Measurements from ENCODE around the gene LRRK1. TPM values are rescaled to one million over a fixed set of nuclear protein-coding genes. Genes with fewer than 3 reads are reported as not detected.

Gene LRRK1
- total and polyA plus RNA-seq, 2 donors (not counting 1 experiment from before 2014, with no cell fraction given) = 19.8 to 53.0 TPM

DNA sequence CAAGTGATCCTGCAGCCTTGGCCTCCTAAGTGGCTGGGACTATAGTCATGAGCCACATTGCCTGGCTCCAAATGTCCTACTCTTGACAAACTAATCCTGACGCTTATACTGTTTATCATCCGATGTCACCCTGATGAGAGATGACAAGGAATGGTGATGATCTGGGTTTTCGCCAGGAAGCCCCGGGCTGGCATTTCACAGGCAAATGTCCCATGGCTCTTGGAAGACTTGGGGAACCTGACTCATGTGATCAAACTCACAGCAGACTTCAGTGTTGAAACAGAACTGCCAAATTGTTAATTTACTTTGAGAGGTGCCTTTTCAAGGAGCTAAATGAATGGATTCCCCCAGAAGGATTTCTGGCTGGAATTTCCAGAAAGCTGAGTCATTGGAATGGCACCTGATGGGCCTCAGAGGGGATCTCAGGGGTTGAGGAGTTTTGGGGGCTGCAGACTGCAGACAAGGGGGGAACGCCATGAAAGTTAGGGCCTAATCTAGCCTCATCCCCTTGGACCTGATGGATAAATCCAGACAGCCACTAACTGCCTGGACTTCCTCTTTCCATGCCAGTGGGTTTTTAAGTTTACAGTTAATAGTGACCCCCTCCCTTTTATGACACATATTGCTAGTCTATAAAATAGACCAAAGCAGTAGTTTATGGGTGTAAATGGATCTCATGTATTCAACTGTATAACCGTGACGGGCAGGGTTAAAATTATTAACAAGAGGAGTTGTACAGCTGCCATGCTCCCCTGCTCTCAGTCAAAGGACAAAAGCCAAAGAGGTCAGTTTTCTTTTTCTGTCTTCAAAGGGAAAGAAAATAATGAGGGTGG is 186.1 kb downstream of the LRRK1 start:
- POLR2A ChIA-PET = interaction anchor here (0.7 kb wide), 1 partner anchor 116 kb away, joined by 3 read pairs; no protein-coding TSS in a partner anchor
- Histone ChIP-seq H3K9ac (ENCODE audit: low read length) (no peak overlapping the region), H3K27me3 (replicated peaks in 1 of 4; ENCODE audit: control extremely low read depth in 1 of 4, control insufficient read depth in 3 of 4, insufficient read depth in 4 of 4, low read length in 3 of 4) (no peaks in the 10 kb centered on the region), H3K4me3 (ENCODE audit: control extremely low read depth in 1 of 5, extremely low read depth in 1 of 5, insufficient read depth in 1 of 5, low read depth in 2 of 5, low read length in 4 of 5) (no peak overlapping the region), H3K4me1 (ENCODE audit: control insufficient read depth in 2 of 2, insufficient read depth in 2 of 2, low read length in 2 of 2) (no peaks in the 10 kb centered on the region), H3K27ac (ENCODE audit: low read length in 2 of 2) (no peak overlapping the region), H3K36me3 (replicated peaks in 1 of 2; ENCODE audit: control extremely low read depth in 1 of 2, control insufficient read depth in 1 of 2, extremely low read depth in 1 of 2, insufficient read depth in 2 of 2, low read length in 1 of 2) (no peaks in the 10 kb centered on the region), H3K9me3 (ENCODE audit: control extremely low read depth in 1 of 3, control insufficient read depth in 2 of 3, insufficient read depth in 1 of 3, low read length in 2 of 3) (peaks cover 0 to 24% (median 0%) of the 10 kb centered on the region in 3 donors), H4K20me1 (ENCODE audit: control insufficient read depth, insufficient read depth, low read length, poor library complexity, severe bottlenecking) (no peaks in the 10 kb centered on the region), H3K4me2 (replicated peaks; ENCODE audit: low read depth, low read length, poor library complexity, severe bottlenecking) (no peak overlapping the region), H3K79me2 (ENCODE audit: control insufficient read depth, insufficient read depth, low read length) (no peaks in the 10 kb centered on the region), H2AFZ (ENCODE audit: insufficient read depth, low read depth, low read length, poor library complexity, severe bottlenecking) (no peak overlapping the region)
- H3K27me3 Mint-ChIP-seq = no peaks in the 10 kb centered on the region
- H3K27ac Mint-ChIP-seq = no peak overlapping the region
- DNase-seq = no peak
- CTCF ChIA-PET = interaction anchor here (0.6 kb wide), 1 partner anchor 153 kb away, joined by 3 read pairs; no protein-coding TSS in a partner anchor
- TF ChIP-seq EZH2 (IDR thresholded peaks at IDR 0.05; ENCODE audit: borderline replicate concordance, insufficient read depth, low read depth, low read length, poor library complexity, severe bottlenecking) = no peak
- TF ChIP-seq, protein P1, sequence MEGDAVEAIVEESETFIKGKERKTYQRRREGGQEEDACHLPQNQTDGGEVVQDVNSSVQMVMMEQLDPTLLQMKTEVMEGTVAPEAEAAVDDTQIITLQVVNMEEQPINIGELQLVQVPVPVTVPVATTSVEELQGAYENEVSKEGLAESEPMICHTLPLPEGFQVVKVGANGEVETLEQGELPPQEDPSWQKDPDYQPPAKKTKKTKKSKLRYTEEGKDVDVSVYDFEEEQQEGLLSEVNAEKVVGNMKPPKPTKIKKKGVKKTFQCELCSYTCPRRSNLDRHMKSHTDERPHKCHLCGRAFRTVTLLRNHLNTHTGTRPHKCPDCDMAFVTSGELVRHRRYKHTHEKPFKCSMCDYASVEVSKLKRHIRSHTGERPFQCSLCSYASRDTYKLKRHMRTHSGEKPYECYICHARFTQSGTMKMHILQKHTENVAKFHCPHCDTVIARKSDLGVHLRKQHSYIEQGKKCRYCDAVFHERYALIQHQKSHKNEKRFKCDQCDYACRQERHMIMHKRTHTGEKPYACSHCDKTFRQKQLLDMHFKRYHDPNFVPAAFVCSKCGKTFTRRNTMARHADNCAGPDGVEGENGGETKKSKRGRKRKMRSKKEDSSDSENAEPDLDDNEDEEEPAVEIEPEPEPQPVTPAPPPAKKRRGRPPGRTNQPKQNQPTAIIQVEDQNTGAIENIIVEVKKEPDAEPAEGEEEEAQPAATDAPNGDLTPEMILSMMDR (IDR thresholded peaks at IDR 0.05) = no peak
- peaks cover 4% of the 10 kb centered on the region for H3K9me3 Mint-ChIP-seq (ENCODE audit: insufficient read depth)
- WGBS (ENCODE audit: insufficient coverage) = 98% methylated on average over 7 of the region's 7 CpGs
- ATAC-seq (ENCODE audit: low read depth) = no peak
- H3K4me1 Mint-ChIP-seq = no peaks in the 10 kb centered on the region
- intact Hi-C loops (cut with micrococcal nuclease) = no loop called here
- H3K4me3 Mint-ChIP-seq = no peak overlapping the region

DNA sequence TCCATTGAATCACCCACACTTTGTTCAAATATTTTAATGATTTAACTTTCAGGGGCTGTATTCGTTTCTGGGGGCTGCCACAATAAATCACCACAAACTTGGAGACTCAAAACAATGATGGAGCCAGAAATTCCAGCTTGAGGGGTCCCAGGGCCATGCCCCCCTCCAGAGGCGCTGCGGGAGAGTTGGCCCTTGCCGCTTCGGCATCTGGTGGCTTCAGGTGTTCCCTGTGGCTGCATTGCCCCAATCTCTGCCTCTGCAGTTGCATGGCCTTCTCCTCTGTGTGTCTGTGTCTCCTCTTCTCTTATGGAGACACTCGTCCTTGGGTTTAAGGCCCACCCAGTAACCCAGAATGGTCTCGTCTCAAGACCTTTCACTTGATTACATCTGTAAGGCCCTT is 187.9 kb downstream of the LRRK1 start:
- no peaks in the 10 kb centered on the region for H3K4me1 ChIP-seq (ENCODE audit: control insufficient read depth in 2 of 2, insufficient read depth in 2 of 2, low read length in 2 of 2)
- no peak overlapping the region for H3K4me3 Mint-ChIP-seq
- ChIA-PET CTCF (no interaction called here), POLR2A (no interaction called here)
- no peaks in the 10 kb centered on the region for H4K20me1 ChIP-seq (ENCODE audit: control insufficient read depth, insufficient read depth, low read length, poor library complexity, severe bottlenecking)
- no peak for DNase-seq
- WGBS (ENCODE audit: insufficient coverage) = 87% methylated on average over 7 of the region's 7 CpGs
- ATAC-seq (ENCODE audit: low read depth) = no peak
- H3K27me3 Mint-ChIP-seq = no peaks in the 10 kb centered on the region
- no peaks in the 10 kb centered on the region for H3K9me3 Mint-ChIP-seq (ENCODE audit: insufficient read depth)
- H3K36me3 ChIP-seq (replicated peaks in 1 of 2; ENCODE audit: control extremely low read depth in 1 of 2, control insufficient read depth in 1 of 2, extremely low read depth in 1 of 2, insufficient read depth in 2 of 2, low read length in 1 of 2) = no peaks in the 10 kb centered on the region
- no peaks in the 10 kb centered on the region for H3K4me1 Mint-ChIP-seq
- H3K4me3 ChIP-seq (ENCODE audit: control extremely low read depth in 1 of 5, extremely low read depth in 1 of 5, insufficient read depth in 1 of 5, low read depth in 2 of 5, low read length in 4 of 5) = no peak overlapping the region
- intact Hi-C loops (cut with micrococcal nuclease) = no loop called here
- TF ChIP-seq EZH2 (IDR thresholded peaks at IDR 0.05; ENCODE audit: borderline replicate concordance, insufficient read depth, low read depth, low read length, poor library complexity, severe bottlenecking) = no peak
- TF ChIP-seq, protein P1 (IDR thresholded peaks at IDR 0.05) = no peak
- H2AFZ ChIP-seq (ENCODE audit: insufficient read depth, low read depth, low read length, poor library complexity, severe bottlenecking) = no peak overlapping the region
- H3K27me3 ChIP-seq (replicated peaks in 1 of 4; ENCODE audit: control extremely low read depth in 1 of 4, control insufficient read depth in 3 of 4, insufficient read depth in 4 of 4, low read length in 3 of 4) = no peaks in the 10 kb centered on the region
- no peak overlapping the region for H3K4me2 ChIP-seq (replicated peaks; ENCODE audit: low read depth, low read length, poor library complexity, severe bottlenecking)
- H3K79me2 ChIP-seq (ENCODE audit: control insufficient read depth, insufficient read depth, low read length) = no peaks in the 10 kb centered on the region
- no peak overlapping the region for H3K27ac Mint-ChIP-seq
- no peak overlapping the region for H3K9ac ChIP-seq (ENCODE audit: low read length)
- no peak overlapping the region for H3K27ac ChIP-seq (ENCODE audit: low read length in 2 of 2)
- peaks cover 0 to 13% (median 0%) of the 10 kb centered on the region in 3 donors for H3K9me3 ChIP-seq (ENCODE audit: control extremely low read depth in 1 of 3, control insufficient read depth in 2 of 3, insufficient read depth in 1 of 3, low read length in 2 of 3)
